ENCODE results near the gene CHCHD6.

The CHCHD6 gene

GRCh38 chr3:126912491-126913195 is 208.6 kb downstream of the CHCHD6 start:
- no peak overlapping the region for H3K4me3 ChIP-seq (ENCODE audit: low read length)
- TF ChIP-seq, protein P1, sequence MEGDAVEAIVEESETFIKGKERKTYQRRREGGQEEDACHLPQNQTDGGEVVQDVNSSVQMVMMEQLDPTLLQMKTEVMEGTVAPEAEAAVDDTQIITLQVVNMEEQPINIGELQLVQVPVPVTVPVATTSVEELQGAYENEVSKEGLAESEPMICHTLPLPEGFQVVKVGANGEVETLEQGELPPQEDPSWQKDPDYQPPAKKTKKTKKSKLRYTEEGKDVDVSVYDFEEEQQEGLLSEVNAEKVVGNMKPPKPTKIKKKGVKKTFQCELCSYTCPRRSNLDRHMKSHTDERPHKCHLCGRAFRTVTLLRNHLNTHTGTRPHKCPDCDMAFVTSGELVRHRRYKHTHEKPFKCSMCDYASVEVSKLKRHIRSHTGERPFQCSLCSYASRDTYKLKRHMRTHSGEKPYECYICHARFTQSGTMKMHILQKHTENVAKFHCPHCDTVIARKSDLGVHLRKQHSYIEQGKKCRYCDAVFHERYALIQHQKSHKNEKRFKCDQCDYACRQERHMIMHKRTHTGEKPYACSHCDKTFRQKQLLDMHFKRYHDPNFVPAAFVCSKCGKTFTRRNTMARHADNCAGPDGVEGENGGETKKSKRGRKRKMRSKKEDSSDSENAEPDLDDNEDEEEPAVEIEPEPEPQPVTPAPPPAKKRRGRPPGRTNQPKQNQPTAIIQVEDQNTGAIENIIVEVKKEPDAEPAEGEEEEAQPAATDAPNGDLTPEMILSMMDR (IDR thresholded peaks at IDR 0.05; ENCODE audit: insufficient read depth, low read depth, low read length, missing control alignments): no peak
- DNase-seq (ENCODE audit: low read depth): no peak

GRCh38 chr3:126913524-126913923 is 209.5 kb downstream of the CHCHD6 start:
- no peak overlapping the region for H3K4me3 ChIP-seq (ENCODE audit: low read length)
- TF ChIP-seq, protein P1 (IDR thresholded peaks at IDR 0.05; ENCODE audit: insufficient read depth, low read depth, low read length, missing control alignments): no peak
- peak; percentile 59 for DNase-seq (ENCODE audit: low read depth)

DNA sequence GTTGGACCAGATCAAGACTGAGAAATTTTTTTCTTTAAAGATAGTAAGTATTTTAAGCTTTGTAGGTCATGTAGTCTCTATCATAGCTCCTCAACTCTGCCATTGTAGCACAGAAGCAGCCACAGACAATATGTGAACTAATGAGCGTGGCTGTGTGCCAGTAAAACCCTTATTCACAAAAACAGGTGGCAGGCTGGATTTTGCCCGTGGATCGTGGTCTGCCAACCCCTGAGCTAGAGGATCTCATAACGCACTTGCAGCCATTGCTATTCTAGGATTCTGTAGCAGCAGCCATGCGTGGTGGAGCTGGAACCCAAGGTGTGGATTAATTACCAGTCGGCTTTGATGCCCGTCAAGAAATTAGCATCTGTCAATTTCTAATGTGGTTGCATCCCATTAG is 210.2 kb downstream of the CHCHD6 start:
- no peak overlapping the region for H3K4me3 ChIP-seq (ENCODE audit: low read length)
- no peak for DNase-seq (ENCODE audit: low read depth)
- TF ChIP-seq, protein P1 (IDR thresholded peaks at IDR 0.05; ENCODE audit: insufficient read depth, low read depth, low read length, missing control alignments): no peak

DNA sequence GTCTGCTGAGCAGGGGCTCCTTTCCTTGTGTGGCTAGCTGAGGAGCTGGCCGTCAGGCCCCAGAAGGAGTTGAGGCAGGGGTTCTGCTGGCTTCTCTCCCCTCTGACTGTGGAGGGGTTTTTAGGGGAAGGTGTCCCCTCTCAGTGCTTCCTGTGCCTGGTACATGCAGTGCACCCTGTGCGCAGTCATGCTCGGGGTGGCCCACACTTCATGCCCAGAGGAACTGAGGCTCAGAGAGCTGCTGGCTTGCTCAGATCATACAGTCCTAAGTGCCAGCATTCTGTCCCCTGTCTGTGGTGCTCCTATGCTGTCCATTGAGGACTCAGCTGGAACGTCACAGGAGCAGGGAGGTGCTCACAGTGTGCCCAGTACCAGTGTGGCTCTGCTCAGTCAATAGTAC is 211.0 kb downstream of the CHCHD6 start:
- DNase-seq (ENCODE audit: low read depth): no peak
- no peak overlapping the region for H3K4me3 ChIP-seq (ENCODE audit: low read length)
- TF ChIP-seq, protein P1 (IDR thresholded peaks at IDR 0.05; ENCODE audit: insufficient read depth, low read depth, low read length, missing control alignments): no peak

DNA sequence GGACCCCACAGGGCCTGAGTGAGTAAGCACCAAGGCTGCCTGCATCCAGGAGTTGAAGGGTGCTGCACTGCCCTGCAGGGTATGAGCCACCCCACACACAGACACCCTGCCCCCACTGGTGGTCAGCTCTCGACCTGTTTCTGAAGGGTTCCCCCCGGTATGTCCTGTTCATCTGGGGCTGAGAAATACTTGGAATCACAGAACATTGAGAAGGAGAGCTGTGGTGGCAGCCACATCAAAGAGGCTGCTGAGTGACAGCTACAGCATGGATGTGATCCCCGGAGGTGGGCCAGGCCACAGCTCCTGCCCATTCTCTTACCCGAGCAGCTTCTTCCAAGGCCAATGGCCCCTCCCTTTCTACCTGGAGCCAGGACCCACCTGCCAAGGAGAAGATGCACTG is 212.5 kb downstream of the CHCHD6 start:
- no peak for DNase-seq (ENCODE audit: low read depth)
- H3K4me3 ChIP-seq (ENCODE audit: low read length): no peak overlapping the region
- TF ChIP-seq, protein P1 (IDR thresholded peaks at IDR 0.05; ENCODE audit: insufficient read depth, low read depth, low read length, missing control alignments): no peak

DNA sequence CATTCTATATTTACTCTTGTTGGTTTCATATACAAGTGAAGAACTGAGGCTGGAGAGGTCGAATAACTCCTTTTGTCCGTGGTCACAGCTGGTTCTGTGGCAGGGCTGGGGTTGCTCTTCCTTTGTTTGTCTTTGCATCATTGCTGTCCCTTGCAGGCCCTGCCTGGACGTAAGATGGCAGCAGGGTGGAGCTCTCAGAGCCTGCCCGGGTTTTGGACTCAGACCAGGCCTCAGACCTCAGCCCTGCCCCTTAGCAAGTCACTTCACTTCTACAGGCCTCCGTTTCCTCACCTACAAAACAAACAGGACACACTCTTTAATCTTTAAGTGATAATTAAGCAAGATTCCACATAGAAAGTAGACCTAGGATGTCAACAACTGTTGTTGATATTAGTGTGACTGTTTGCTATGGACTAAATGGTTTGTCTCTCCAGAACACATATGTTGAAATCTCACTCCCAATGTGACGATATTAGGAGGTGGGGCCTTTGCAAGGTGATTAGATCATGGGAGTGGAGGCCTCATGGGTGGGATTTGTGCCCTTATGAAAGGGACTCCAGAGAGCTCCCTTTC is 213.3 kb downstream of the CHCHD6 start:
- H3K4me3 ChIP-seq (ENCODE audit: low read length): no peak overlapping the region
- TF ChIP-seq, protein P1 (IDR thresholded peaks at IDR 0.05; ENCODE audit: insufficient read depth, low read depth, low read length, missing control alignments): no peak
- DNase-seq (ENCODE audit: low read depth): no peak

Data from epithelial cell of esophagus (primary cell).